Breast epithelium (tissue), 4 donors: ENCODE results near the gene SCAI. TPM values are rescaled to one million over a fixed set of nuclear protein-coding genes. Genes with fewer than 3 reads are reported as not detected.

Experiments used
- DNase-seq, 2 donors: peaks; one replicate each; pipeline ENCODE4 v3.0.0-alpha.2; 2019; ENCODE audit warnings: low spot score in 2 of 2
- H3K27ac ChIP-seq, 2 donors: fragments of 200-600 bp; sonication (generic) in 1 of 2; one replicate each; pipeline ENCODE4 v1.5.1; 2016 to 2019; ENCODE audit warnings: mild to moderate bottlenecking in 1 of 2
- H3K27me3 ChIP-seq, 2 donors: fragments of 200-600 bp; sonication (generic) in 1 of 2; one replicate each; pipeline versions ENCODE4 v1.5.1 to v1.6.0; 2017 to 2019; ENCODE audit warnings: control low read depth in 1 of 2, mild to moderate bottlenecking in 1 of 2
- H3K36me3 ChIP-seq: fragments of 200-600 bp; one replicate; pipeline ENCODE4 v1.5.1; 2019
- H3K4me1 ChIP-seq, 2 donors: fragments of 200-600 bp; sonication (generic); one replicate each; pipeline ENCODE4 v1.5.1; 2016 to 2019; ENCODE audit warnings: control low read depth in 1 of 2
- H3K4me3 ChIP-seq, 3 donors: fragments of 200-600 bp; sonication (generic); 1 replicate in 2 of 3; 2 replicates in 1 of 3; pipeline ENCODE4 v1.5.1; 2016 to 2019; ENCODE audit warnings: mild to moderate bottlenecking in 3 of 3, moderate library complexity in 2 of 3
- H3K9me3 ChIP-seq, 2 donors: fragments of 200-600 bp; sonication (generic) in 1 of 2; one replicate each; pipeline ENCODE4 v1.5.1; 2016 to 2019; ENCODE audit warnings: control low read depth in 1 of 2
- CTCF ChIP-seq, 3 donors: fragments of 450-650 bp; IDR thresholded peaks; one replicate each; pipeline ENCODE4 v1.5.1; 2016 to 2017; ENCODE audit warnings: antibody characterized with exemption in 3 of 3, mild to moderate bottlenecking in 3 of 3, moderate library complexity in 3 of 3
- POLR2A ChIP-seq: fragments of 450-650 bp; IDR thresholded peaks from one replicate; pipeline ENCODE4 v1.6.1; 2016; ENCODE audit warnings: antibody characterized with exemption, mild to moderate bottlenecking, moderate library complexity
- POLR2AphosphoS5 ChIP-seq, 3 donors: sonication (generic); formaldehyde crosslinking; IDR thresholded peaks; one replicate each; pipeline ENCODE4 v1.6.1; 2017; ENCODE audit warnings: antibody characterized with exemption in 3 of 3
- intact Hi-C: fragments of 100-400 bp; cut with DNase I; formaldehyde crosslinking; loops from one replicate; pipeline ENCODE4 v1.15.1; 2023; ENCODE audit warnings: low total_unique reads
- total RNA-seq, 3 donors: library from RNA; depleted of rRNA; stranded (reverse); fragments of >200 nt; gene quantifications; one replicate each; pipeline ENCODE4 v1.1.0, GENCODE V29; 2016

Gene SCAI
- total RNA-seq, 3 donors from 2014 or later: 9.3 to 12.9 (median 11.5) TPM

- DNase-seq: no peak
- Histone ChIP-seq H3K9me3 (no peaks in the 10 kb centered on the region), H3K27me3 (no peaks in the 10 kb centered on the region), H3K4me1 (no peaks in the 10 kb centered on the region), H3K4me3 (no peak overlapping the region), H3K27ac (no peak overlapping the region), H3K36me3 (no peaks in the 10 kb centered on the region)
- no peak for TF ChIP-seq POLR2A
- intact Hi-C loops: no loop called here
Measured at GRCh38 chr9:124950050-124950718, 193.1 kb downstream of the SCAI start.

- no peaks in the 10 kb centered on the region for H3K4me1 ChIP-seq
- H3K9me3 ChIP-seq: no peaks in the 10 kb centered on the region
- no peak overlapping the region for H3K4me3 ChIP-seq
- H3K27ac ChIP-seq: no peak overlapping the region
- H3K27me3 ChIP-seq: no peaks in the 10 kb centered on the region
- no peak for TF ChIP-seq POLR2AphosphoS5 (IDR thresholded peaks at IDR 0.05)
- TF ChIP-seq POLR2A: no peak
- no peaks in the 10 kb centered on the region for H3K36me3 ChIP-seq
- intact Hi-C loops: no loop called here
- DNase-seq: no peak
Measured at GRCh38 chr9:124949387-124949786, 193.9 kb downstream of the SCAI start.

DNA sequence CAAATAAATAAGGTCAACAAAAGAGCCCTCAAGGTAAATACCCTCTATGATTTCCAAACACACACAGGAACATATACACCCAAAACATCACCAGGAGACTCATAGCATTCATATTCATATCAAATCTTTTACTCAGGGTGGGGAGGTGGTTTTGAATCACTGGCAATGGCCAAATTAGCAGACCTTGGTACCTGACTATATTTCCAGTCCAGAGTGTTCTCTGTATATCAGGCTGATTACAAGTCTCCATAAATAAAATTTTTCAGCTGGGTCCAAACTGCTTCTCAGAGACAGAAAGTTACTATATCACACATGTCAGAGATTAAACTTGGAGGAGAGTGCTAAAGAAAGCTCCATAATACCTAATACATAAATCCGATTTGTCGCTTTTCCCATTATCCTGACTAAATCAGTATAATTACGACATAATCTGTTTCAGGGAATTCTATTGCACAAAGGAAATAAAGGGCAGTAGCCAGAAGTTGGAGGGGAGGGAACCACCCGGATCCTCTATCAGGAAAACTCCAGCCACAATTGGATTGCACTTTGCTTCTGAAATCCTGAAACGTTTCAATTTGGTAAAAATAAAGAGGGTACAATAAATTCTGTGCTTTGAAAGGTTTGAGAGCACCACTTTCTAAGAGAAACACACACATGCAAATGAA, 195.5 kb downstream of the SCAI start:
- no peak for TF ChIP-seq POLR2A
- no peak for TF ChIP-seq CTCF (IDR thresholded peaks at IDR 0.05)
- no peak for TF ChIP-seq POLR2AphosphoS5 (IDR thresholded peaks at IDR 0.05)
- H3K27me3 ChIP-seq: no peaks in the 10 kb centered on the region
- no peak for DNase-seq
- no peak overlapping the region for H3K27ac ChIP-seq
- no peaks in the 10 kb centered on the region for H3K36me3 ChIP-seq
- no peak overlapping the region for H3K4me3 ChIP-seq
- H3K4me1 ChIP-seq: no peaks in the 10 kb centered on the region
- intact Hi-C loops: no loop called here
- H3K9me3 ChIP-seq: no peaks in the 10 kb centered on the region

DNA sequence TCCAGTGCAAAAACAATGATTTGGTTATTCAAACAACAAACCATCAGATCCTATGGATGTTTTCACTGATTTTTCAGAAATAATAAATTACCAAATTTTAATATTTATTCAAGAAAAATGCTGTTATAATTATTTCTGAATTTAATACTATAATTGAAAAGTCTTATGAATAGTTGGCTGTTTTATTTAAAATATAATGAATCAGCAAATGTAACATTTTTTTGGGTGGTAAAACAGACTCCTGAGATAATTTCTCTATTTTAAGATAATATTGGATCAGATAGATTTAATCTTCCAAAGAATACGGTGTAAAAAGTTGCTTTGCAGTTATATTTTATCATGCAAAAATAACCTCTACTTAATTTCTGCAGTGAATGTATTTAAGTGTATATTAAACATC, 197.2 kb downstream of the SCAI start:
- Histone ChIP-seq H3K27me3 (no peaks in the 10 kb centered on the region), H3K9me3 (no peaks in the 10 kb centered on the region), H3K4me1 (no peaks in the 10 kb centered on the region), H3K36me3 (no peaks in the 10 kb centered on the region), H3K27ac (no peak overlapping the region), H3K4me3 (no peak overlapping the region)
- intact Hi-C loops: no loop called here
- TF ChIP-seq POLR2AphosphoS5 (IDR thresholded peaks at IDR 0.05) (no peak), POLR2A (no peak), CTCF (IDR thresholded peaks at IDR 0.05) (no peak)
- no peak for DNase-seq

GRCh38 chr9:124941679-124942561, 201.4 kb downstream of the SCAI start:
- DNase-seq: peak; percentile 30 to 52
- TF ChIP-seq POLR2A: no peak
- no peak for TF ChIP-seq POLR2AphosphoS5 (IDR thresholded peaks at IDR 0.05)
- peak in 1 of 3 donors; percentile 15 for TF ChIP-seq CTCF (IDR thresholded peaks at IDR 0.05)
- Histone ChIP-seq H3K4me1 (no peaks in the 10 kb centered on the region), H3K9me3 (no peaks in the 10 kb centered on the region), H3K27me3 (no peaks in the 10 kb centered on the region), H3K36me3 (no peaks in the 10 kb centered on the region), H3K27ac (peak overlapping the region; percentile 97 to 98), H3K4me3 (peak overlapping the region; percentile 81 to 96 (median 91))
- intact Hi-C loops: no loop called here
